ENCODE data around the gene SLC2A11.

DNA sequence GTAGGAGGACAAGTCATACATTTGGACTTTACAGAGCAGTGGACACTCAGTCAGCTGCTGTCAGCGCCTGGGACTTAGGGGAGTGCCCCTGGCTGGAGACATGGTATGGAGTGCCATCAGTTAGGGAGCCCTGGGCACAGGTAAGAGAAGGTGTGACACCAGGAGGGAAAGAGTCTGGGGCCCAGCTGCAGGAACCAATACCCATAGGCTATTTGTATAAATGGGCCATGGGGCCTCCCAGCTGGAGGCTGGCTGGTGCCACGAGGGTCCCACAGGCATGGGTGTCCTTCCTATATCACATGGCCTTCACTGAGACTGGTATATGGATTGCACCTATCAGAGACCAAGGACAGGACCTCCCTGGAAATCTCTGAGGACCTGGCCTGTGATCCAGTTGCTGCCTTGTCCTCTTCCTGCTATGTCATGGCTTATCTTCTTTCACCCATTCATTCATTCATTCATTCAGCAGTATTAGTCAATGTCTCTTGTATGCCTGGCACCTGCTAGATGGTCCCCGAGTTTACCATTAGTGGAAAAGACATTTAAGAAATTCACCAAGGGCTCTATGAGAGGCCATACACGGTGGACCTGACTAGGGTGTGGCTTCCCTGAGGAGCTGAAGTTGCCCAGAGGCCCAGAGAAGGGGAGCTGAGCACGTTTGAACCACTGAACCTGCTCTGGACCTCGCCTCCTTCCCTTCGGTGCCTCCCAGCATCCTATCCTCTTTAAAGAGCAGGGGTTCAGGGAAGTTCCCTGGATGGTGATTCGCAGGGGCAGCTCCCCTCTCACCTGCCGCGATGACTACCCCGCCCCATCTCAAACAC, 35.7 kb downstream of the SLC2A11 start:
- TF ChIP-seq, protein P1, sequence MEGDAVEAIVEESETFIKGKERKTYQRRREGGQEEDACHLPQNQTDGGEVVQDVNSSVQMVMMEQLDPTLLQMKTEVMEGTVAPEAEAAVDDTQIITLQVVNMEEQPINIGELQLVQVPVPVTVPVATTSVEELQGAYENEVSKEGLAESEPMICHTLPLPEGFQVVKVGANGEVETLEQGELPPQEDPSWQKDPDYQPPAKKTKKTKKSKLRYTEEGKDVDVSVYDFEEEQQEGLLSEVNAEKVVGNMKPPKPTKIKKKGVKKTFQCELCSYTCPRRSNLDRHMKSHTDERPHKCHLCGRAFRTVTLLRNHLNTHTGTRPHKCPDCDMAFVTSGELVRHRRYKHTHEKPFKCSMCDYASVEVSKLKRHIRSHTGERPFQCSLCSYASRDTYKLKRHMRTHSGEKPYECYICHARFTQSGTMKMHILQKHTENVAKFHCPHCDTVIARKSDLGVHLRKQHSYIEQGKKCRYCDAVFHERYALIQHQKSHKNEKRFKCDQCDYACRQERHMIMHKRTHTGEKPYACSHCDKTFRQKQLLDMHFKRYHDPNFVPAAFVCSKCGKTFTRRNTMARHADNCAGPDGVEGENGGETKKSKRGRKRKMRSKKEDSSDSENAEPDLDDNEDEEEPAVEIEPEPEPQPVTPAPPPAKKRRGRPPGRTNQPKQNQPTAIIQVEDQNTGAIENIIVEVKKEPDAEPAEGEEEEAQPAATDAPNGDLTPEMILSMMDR (IDR thresholded peaks at IDR 0.05), result no peak
- TF ChIP-seq POLR2A (IDR thresholded peaks at IDR 0.05), result no peak

Data from esophagus squamous epithelium (tissue), 4 donors.